NK-92 (cell line): ENCODE results near the gene COX4I2.
"Not testable (repeated sequence)": the region's sequence is repeated elsewhere in the genome, so short reads cannot be mapped to it uniquely, and the experiment has no call there.

Experiments
- DNase-seq: peaks from one replicate; lab custom pipeline; 2025; ENCODE audit not compliant: unreplicated experiment; lab: John Stamatoyannopoulos, UW

COX4I2 gene

GRCh38 chr20:31637660-31638059 is at the start of gene COX4I2:
Gene COX4I2, plus strand, starts transcription at chr20:31637912. Its CDS starts 1,106 bp downstream, at chr20:31639018.
- no peak for DNase-seq

- no peak for DNase-seq
Observed at GRCh38 chr20:31590717-31591225, 46.9 kb upstream of the COX4I2 start.

GRCh38 chr20:31593221-31594001 is 44.3 kb upstream of the COX4I2 start:
- DNase-seq: no peak

GRCh38 chr20:31594002-31594557 is 43.6 kb upstream of the COX4I2 start:
- DNase-seq: no peak

GRCh38 chr20:31594558-31595379 is 42.9 kb upstream of the COX4I2 start:
- DNase-seq: no peak

- DNase-seq: no peak
Observed at GRCh38 chr20:31595380-31595653, 42.4 kb upstream of the COX4I2 start.

GRCh38 chr20:31595654-31596411 is 41.9 kb upstream of the COX4I2 start:
- DNase-seq: no peak

- DNase-seq: not testable (repeated sequence)
Observed at GRCh38 chr20:31596412-31596715, 41.3 kb upstream of the COX4I2 start.

- no peak for DNase-seq
Observed at GRCh38 chr20:31596831-31597480, 40.8 kb upstream of the COX4I2 start.

- no peak for DNase-seq
Observed at GRCh38 chr20:31597481-31597855, 40.2 kb upstream of the COX4I2 start.

- DNase-seq: no peak
Observed at GRCh38 chr20:31602431-31602778, 35.3 kb upstream of the COX4I2 start.

- DNase-seq: no peak
Observed at GRCh38 chr20:31602779-31603441, 34.8 kb upstream of the COX4I2 start.

GRCh38 chr20:31603822-31604566 is 33.7 kb upstream of the COX4I2 start:
- peak; percentile 5 for DNase-seq

GRCh38 chr20:31604567-31605030 is 33.1 kb upstream of the COX4I2 start:
- no peak for DNase-seq

GRCh38 chr20:31605031-31605901 is 32.4 kb upstream of the COX4I2 start, which contains the start of gene ID1:
Gene ID1, plus strand, starts transcription at chr20:31605289. Its CDS starts 99 bp downstream, at chr20:31605388.
- DNase-seq: peak; percentile 6

GRCh38 chr20:31605902-31606803 is 31.6 kb upstream of the COX4I2 start:
- no peak for DNase-seq

- DNase-seq: no peak
Observed at GRCh38 chr20:31606804-31607639, 30.7 kb upstream of the COX4I2 start.
